HG02870 (cell line): ENCODE data around the gene NHEJ1.

Experiments
- ATAC-seq: cut with Tn5 transposase; IDR thresholded peaks from one replicate; pipeline ENCODE4 v1.9.1; 2021; ENCODE audit warnings: mild to moderate bottlenecking, moderate library complexity; ENCODE audit not compliant: unreplicated experiment

NHEJ1 gene

DNA sequence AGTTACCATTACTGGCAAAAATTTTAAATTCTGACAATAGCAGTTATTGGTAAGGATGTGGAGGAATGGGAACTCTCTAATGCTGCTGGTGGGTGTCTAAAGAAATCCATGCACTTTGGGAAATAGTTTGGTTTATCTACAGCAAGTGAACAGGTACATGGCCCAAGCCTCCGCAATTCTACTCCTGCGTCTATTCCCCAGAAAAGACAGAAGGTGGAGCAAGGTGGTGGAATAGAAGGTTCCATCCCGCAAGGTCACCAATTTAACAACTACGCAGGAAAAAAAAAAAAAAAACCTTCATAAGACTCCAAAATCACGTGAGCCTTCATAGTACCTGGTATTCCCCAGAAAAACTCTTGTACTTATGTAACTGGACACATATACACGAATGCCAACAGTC, 125.8 kb downstream of the NHEJ1 start:
- no peak for ATAC-seq

- ATAC-seq: no peak
Observed at GRCh38 chr2:219032051-219032745, 128.4 kb downstream of the NHEJ1 start.

GRCh38 chr2:219031005-219031738, 129.4 kb downstream of the NHEJ1 start:
- ATAC-seq: no peak

GRCh38 chr2:219030177-219030940, 130.3 kb downstream of the NHEJ1 start:
- no peak for ATAC-seq

- ATAC-seq: no peak
Observed at GRCh38 chr2:219029829-219030165, 130.8 kb downstream of the NHEJ1 start.

DNA sequence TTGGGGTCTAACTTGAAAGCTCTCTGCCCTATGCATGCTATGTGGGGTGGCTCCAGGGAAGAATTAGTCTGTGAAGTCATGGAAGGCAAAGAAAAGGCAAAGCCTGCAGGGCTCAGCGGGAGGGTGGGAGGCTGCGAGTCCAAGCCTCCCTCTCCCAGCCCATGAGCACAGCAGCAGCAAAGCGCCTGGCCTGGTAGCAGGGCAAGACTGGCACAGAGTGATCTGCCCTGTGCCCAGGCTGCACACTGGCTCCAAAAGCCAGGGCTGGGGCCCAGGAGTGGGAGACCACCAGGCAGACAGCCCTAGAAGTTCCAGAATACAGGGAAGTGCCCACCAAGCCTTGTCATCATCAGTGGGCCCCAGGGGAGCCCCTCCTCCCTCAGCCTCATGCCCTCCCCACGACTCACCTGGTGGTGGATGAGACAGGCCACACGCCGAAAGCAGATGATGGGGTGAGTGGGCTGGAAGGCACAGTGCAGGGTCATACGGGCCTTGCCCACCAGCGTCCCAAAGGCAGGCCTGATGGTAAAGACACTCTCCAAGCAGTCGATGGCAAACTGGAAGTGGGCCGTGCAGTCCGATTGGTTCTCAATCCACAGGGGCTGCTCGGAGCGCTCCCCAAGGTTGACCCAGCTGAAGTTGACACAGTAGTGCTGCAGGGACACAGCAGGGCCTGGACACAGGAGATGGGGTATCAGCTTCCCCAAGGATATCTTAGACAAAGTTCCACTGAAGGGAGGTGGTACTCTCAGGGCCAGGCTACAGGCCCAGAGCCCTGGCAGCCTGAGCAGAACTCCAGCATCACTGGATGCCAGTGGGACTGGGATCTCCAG, 131.4 kb downstream of the NHEJ1 start:
- no peak for ATAC-seq

DNA sequence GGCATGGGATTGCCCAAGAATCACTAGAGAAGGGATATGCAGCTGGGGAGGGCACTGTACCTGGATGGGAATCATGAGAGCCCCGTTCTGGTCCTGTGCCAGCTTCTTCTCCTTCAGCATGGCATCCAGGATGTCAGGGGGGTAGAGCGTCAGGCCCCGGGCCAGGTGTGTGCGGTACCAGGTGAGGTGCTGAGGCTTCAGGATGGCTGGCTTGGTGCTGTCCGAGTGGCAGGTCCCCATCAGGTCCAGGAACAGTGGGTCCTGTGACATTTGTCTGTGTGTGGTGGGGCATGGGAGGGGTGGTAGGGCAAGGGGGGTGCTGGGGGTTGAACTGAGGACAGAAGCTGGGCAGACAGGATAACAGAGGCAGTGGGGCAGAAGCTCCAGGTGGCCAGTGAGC, 132.5 kb downstream of the NHEJ1 start:
- ATAC-seq: no peak

- no peak for ATAC-seq
Observed at GRCh38 chr2:219027511-219028055, 133.0 kb downstream of the NHEJ1 start.

DNA sequence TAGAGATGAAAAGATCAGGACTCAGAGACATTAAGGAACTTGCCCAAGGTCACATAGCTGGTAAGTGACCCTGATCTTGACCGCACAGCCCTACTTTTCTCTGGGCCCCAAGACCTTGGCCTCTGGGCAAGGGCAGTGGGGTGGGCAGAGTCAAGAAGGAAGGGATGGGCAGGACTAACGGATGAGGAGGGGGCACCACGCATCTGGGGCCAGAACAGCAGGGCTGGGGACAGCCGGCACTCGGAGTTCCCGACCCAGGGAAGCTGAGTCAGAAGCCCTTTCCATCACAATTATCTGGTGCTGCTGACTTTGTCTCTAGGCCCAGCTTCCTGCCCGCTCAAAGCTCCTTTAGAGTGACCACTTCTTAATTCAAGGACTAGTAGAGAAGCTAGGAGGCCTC, 133.7 kb downstream of the NHEJ1 start:
- no peak for ATAC-seq

- no peak for ATAC-seq
Observed at GRCh38 chr2:219025637-219026585, 134.7 kb downstream of the NHEJ1 start.
